Neural progenitor cell (in vitro differentiated cells): ENCODE data around the gene CSDE1.

Source experiments
- CTCF ChIP-seq: fragments of 200-600 bp; sonication (generic); IDR thresholded peaks from 2 replicates; pipeline ENCODE4 v1.5.1; 2017; ENCODE audit warnings: antibody characterized with exemption, mild to moderate bottlenecking
- EZH2 ChIP-seq: fragments of 200-600 bp; sonication (generic); IDR thresholded peaks from 2 replicates; pipeline ENCODE4 v1.6.1; 2017; ENCODE audit warnings: antibody characterized with exemption, mild to moderate bottlenecking, moderate library complexity

DNA sequence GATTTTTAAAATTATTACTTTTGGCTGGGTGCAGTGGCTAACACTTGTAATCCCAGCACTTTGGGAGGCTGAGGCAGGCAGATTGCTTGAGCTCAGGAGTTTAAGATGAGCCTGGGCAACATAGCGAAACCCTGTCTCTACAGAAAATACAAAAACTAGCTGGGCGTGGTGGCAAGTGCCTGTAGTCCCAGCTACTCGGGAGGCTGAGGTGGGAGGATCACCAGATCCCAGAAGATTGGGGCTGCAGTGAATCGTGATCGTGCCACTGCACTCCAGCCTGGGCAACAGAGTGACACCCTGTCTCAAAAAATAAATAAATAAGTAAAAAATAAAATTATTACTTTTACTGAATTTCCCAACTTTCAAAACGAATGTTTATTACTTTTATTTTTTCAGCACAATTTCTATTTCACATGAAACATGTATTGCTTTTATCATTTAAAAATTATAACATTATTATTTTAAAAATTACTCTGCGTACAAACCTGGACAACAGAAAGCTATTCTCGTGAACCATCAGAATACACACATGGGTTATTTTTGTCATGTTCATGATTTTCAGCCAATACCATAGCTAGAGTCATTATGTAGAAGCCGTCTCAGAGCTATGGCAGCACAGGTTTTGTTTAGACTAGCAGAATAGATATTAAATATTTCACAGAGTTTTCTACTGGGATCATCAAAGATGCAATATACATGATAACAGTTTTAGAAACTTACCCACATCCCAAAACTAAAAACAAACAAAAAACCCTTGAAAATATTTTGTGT lies 63.1 kb downstream of the CSDE1 start:
- TF ChIP-seq EZH2 (no peak), CTCF (no peak)
